Activated naive CD8-positive, alpha-beta T cell treated with anti-CD3 and anti-CD28 coated beads for 36 hours (primary cell): Measurements from ENCODE around the gene MFNG. TPM values are rescaled to one million over a fixed set of nuclear protein-coding genes. Genes with fewer than 3 reads are reported as not detected.

ENCODE experiments used
- DNase-seq: peaks from one replicate; pipeline ENCODE4 v3.0.0; 2021
- H3K27ac Mint-ChIP-seq: one replicate; pipeline ENCODE4 v1.8.0; 2022; ENCODE audit warnings: mild to moderate bottlenecking, moderate library complexity, mixed read lengths
- H3K27me3 Mint-ChIP-seq: one replicate; pipeline ENCODE4 v1.8.0; 2022; ENCODE audit warnings: mild to moderate bottlenecking, mixed read lengths
- H3K36me3 Mint-ChIP-seq: one replicate; pipeline ENCODE4 v1.8.0; 2021; ENCODE audit warnings: mild to moderate bottlenecking, mixed read lengths
- H3K4me1 Mint-ChIP-seq: one replicate; pipeline ENCODE4 v1.8.0; 2021; ENCODE audit warnings: mixed read lengths
- H3K4me3 Mint-ChIP-seq: one replicate; pipeline ENCODE4 v1.8.0; 2022; ENCODE audit warnings: mild to moderate bottlenecking, moderate library complexity, mixed read lengths
- H3K9me3 Mint-ChIP-seq: one replicate; pipeline ENCODE4 v1.8.0; 2022; ENCODE audit warnings: mixed read lengths
- total RNA-seq, 2 experiments: library from RNA; stranded (reverse); gene quantifications; one replicate each; pipeline ENCODE4 v1.2.3, GENCODE V29; 2021

MFNG gene
- total RNA-seq, 2 experiments from 2014 or later: 193 to 204 TPM

GRCh38 chr22:37519268-37520195 is 33.3 kb upstream of the MFNG start, which contains the start of gene CARD10:
Gene CARD10, minus strand, starts transcription at chr22:37519415. Its CDS starts 215 bp downstream, at chr22:37519200.
- Mint-ChIP-seq H3K4me3 (peak within 1 kb of the TSS; percentile 52), H3K4me1 (no peaks in the 10 kb centered on the region), H3K36me3 (no peaks in the 10 kb centered on the region), H3K27me3 (peaks cover 49% of the 10 kb centered on the region), H3K27ac (no peak within 1 kb of the TSS), H3K9me3 (no peaks in the 10 kb centered on the region)
- peak; percentile 26 for DNase-seq

- no peaks in the 10 kb centered on the region for H3K9me3 Mint-ChIP-seq
- H3K27me3 Mint-ChIP-seq: peaks cover 45% of the 10 kb centered on the region
- DNase-seq: no peak
- H3K4me3 Mint-ChIP-seq: peak overlapping the region; percentile 52
- no peak overlapping the region for H3K27ac Mint-ChIP-seq
- H3K4me1 Mint-ChIP-seq: no peaks in the 10 kb centered on the region
- no peaks in the 10 kb centered on the region for H3K36me3 Mint-ChIP-seq
Measured at GRCh38 chr22:37518509-37519267, 32.5 kb upstream of the MFNG start.

- no peak overlapping the region for H3K27ac Mint-ChIP-seq
Measured at GRCh38 chr22:37517826-37518450, 31.8 kb upstream of the MFNG start.

GRCh38 chr22:37516456-37516855 is 30.3 kb upstream of the MFNG start:
- Mint-ChIP-seq H3K36me3 (no peaks in the 10 kb centered on the region), H3K4me1 (no peaks in the 10 kb centered on the region), H3K27ac (no peak overlapping the region), H3K4me3 (no peak overlapping the region), H3K27me3 (peaks cover 25% of the 10 kb centered on the region), H3K9me3 (no peaks in the 10 kb centered on the region)
- DNase-seq: no peak

More at GRCh38 chr22:37517826-37518450, 31.8 kb upstream of the MFNG start:
- Mint-ChIP-seq H3K4me3 (peak overlapping the region; percentile 52), H3K4me1 (no peaks in the 10 kb centered on the region), H3K36me3 (no peaks in the 10 kb centered on the region), H3K27me3 (peaks cover 40% of the 10 kb centered on the region), H3K9me3 (no peaks in the 10 kb centered on the region)
- DNase-seq: no peak

- no peak for DNase-seq
- Mint-ChIP-seq H3K9me3 (no peaks in the 10 kb centered on the region), H3K4me3 (no peak overlapping the region), H3K27me3 (peaks cover 20% of the 10 kb centered on the region), H3K4me1 (no peaks in the 10 kb centered on the region), H3K27ac (no peak overlapping the region), H3K36me3 (no peaks in the 10 kb centered on the region)
Measured at GRCh38 chr22:37515901-37516300, 29.7 kb upstream of the MFNG start.

- Mint-ChIP-seq H3K27me3 (peaks cover 7% of the 10 kb centered on the region), H3K4me3 (no peak overlapping the region), H3K36me3 (no peaks in the 10 kb centered on the region), H3K4me1 (no peaks in the 10 kb centered on the region), H3K9me3 (no peaks in the 10 kb centered on the region), H3K27ac (no peak overlapping the region)
- DNase-seq: no peak
Measured at GRCh38 chr22:37514526-37515051, 28.4 kb upstream of the MFNG start.

GRCh38 chr22:37511395-37512104 is 25.4 kb upstream of the MFNG start:
- no peaks in the 10 kb centered on the region for H3K36me3 Mint-ChIP-seq
- H3K4me1 Mint-ChIP-seq: no peaks in the 10 kb centered on the region
- no peaks in the 10 kb centered on the region for H3K27me3 Mint-ChIP-seq
- DNase-seq: no peak
- H3K27ac Mint-ChIP-seq: no peak overlapping the region
- H3K9me3 Mint-ChIP-seq: no peaks in the 10 kb centered on the region
- no peak overlapping the region for H3K4me3 Mint-ChIP-seq

- Mint-ChIP-seq H3K9me3 (no peaks in the 10 kb centered on the region), H3K36me3 (no peaks in the 10 kb centered on the region), H3K27me3 (no peaks in the 10 kb centered on the region), H3K27ac (no peak overlapping the region), H3K4me1 (no peaks in the 10 kb centered on the region), H3K4me3 (no peak overlapping the region)
- DNase-seq: no peak
Measured at GRCh38 chr22:37510091-37510490, 23.9 kb upstream of the MFNG start.

- no peak overlapping the region for H3K27ac Mint-ChIP-seq
- no peaks in the 10 kb centered on the region for H3K27me3 Mint-ChIP-seq
- H3K9me3 Mint-ChIP-seq: no peaks in the 10 kb centered on the region
- no peak overlapping the region for H3K4me3 Mint-ChIP-seq
- no peaks in the 10 kb centered on the region for H3K4me1 Mint-ChIP-seq
- DNase-seq: no peak
- H3K36me3 Mint-ChIP-seq: no peaks in the 10 kb centered on the region
Measured at GRCh38 chr22:37509059-37509860, 23.1 kb upstream of the MFNG start.

GRCh38 chr22:37508431-37508992 is 22.3 kb upstream of the MFNG start:
- H3K27ac Mint-ChIP-seq: no peak overlapping the region
- H3K4me3 Mint-ChIP-seq: no peak overlapping the region
- H3K36me3 Mint-ChIP-seq: no peaks in the 10 kb centered on the region
- H3K9me3 Mint-ChIP-seq: no peaks in the 10 kb centered on the region
- no peaks in the 10 kb centered on the region for H3K4me1 Mint-ChIP-seq
- H3K27me3 Mint-ChIP-seq: no peaks in the 10 kb centered on the region
- DNase-seq: no peak

GRCh38 chr22:37507731-37508130 is 21.5 kb upstream of the MFNG start:
- Mint-ChIP-seq H3K36me3 (no peaks in the 10 kb centered on the region), H3K27me3 (no peaks in the 10 kb centered on the region), H3K4me1 (no peaks in the 10 kb centered on the region), H3K9me3 (no peaks in the 10 kb centered on the region), H3K4me3 (no peak overlapping the region), H3K27ac (no peak overlapping the region)
- DNase-seq: no peak

GRCh38 chr22:37505989-37506388 is 19.8 kb upstream of the MFNG start:
- peaks cover 9% of the 10 kb centered on the region for H3K4me1 Mint-ChIP-seq
- DNase-seq: no peak

GRCh38 chr22:37505565-37505964 is 19.4 kb upstream of the MFNG start:
- no peak overlapping the region for H3K27ac Mint-ChIP-seq
- H3K4me3 Mint-ChIP-seq: no peak overlapping the region
- H3K4me1 Mint-ChIP-seq: peaks cover 9% of the 10 kb centered on the region
- no peaks in the 10 kb centered on the region for H3K9me3 Mint-ChIP-seq
- no peak for DNase-seq
- no peaks in the 10 kb centered on the region for H3K27me3 Mint-ChIP-seq
- H3K36me3 Mint-ChIP-seq: no peaks in the 10 kb centered on the region

More at GRCh38 chr22:37505989-37506388, 19.8 kb upstream of the MFNG start:
- Mint-ChIP-seq H3K27ac (no peak overlapping the region), H3K4me3 (no peak overlapping the region), H3K36me3 (no peaks in the 10 kb centered on the region), H3K9me3 (no peaks in the 10 kb centered on the region), H3K27me3 (no peaks in the 10 kb centered on the region)
